ENCODE measurements around the gene PRXL2B. TPM values are rescaled to one million over a fixed set of nuclear protein-coding genes. Genes with fewer than 3 reads are reported as not detected.

The PRXL2B gene
- total RNA-seq, 1 experiment from 2014 or later = 12.3 TPM

DNA sequence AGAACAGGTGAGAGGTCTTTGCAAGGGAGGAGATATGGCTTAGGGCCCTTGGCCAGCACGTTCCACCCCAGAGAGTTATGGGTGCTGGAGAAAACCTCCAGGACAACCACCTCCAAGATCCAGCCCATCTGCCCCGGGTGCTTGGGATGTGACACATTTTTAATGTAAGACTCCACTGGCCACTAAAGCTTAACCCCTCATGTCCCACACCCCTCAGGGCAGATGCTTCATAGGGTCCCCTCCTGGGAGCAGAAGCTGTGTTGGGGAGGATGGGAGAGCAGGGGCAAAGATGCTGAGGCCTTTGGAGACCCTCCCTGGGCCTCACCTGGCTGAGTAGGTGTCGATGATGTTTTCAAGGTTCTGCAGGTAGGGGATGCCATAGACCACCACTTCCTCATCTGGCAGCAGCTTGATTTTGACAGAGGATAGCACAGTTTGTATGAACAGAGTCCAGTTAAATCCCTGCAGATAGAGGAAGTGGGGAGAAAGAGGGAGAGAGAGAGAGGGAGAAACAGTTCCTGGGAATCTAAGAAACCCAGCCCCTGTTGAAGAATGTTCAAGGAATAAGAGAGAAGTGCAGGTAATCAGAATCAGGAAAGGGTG lies 11.9 kb downstream of the PRXL2B start:
- H3K9me3 ChIP-seq = no peaks in the 10 kb centered on the region; the same call in 1 of the 2 replicates

DNA sequence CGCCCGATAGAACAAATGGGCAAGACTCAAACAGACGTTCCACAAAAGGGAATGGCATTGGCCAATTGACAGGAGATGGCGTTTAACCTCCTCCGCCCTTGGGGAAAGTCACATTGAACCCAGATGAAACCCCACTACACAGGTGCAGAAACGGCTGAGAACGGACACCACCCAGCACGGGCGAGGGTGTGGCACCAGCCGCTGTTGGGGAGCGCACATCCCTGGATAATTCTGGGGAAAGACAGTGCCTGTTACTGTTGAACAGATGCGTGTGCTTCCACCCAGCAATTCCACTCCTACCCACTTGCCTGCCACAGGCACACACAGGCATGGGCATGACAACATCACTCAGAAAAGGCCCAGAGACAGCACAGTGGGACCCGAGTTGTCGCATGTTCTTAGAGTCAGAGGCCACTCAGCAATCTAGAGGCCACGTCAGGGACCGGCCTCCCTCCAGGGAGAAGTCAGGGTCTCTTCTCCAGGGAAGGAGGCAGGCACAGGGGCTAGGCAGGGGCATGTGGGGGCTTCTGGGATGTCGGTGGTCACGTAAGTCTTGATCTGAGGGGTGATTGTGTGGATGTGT lies 15.2 kb downstream of the PRXL2B start:
- H3K4me3 ChIP-seq = no peak overlapping the region
- no peak for DNase-seq

More for the DNA sequence above, 11.9 kb downstream of the PRXL2B start:
- H3K27me3 ChIP-seq = 0 out of 2 replicates have a peak, but pooled peaks cover 3% of the 10 kb centered on the region
- no peaks in the 10 kb centered on the region for H3K36me3 ChIP-seq
- DNase-seq = no peak
- H3K4me3 ChIP-seq = no peak overlapping the region

DNA sequence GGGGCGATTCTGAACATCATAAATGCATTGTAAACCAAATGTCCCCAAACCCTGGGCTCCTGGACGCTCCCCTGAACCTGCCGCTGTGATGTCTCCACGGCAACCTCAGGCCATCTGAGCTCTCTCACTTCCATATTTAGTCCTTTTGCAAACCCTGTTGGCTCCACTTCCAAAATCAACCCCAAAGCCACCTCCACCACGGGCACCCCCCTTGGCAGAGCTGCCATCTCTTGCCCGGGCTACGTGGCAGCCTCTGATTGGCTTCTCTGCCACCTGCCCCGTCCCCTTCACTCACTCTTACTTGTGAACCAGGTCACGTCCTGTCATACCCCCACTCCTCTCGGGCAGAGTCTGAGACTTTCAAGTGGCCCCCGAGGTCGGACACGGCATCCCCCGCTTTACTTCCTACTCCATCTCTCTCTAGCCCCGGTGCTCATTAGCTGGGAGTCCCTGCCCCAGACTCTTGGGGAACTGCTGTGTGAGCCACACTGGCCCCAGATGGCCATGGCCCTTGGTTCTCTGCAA lies 15.8 kb downstream of the PRXL2B start:
- Histone ChIP-seq H3K4me3 (no peak overlapping the region), H3K9me3 (no peaks in the 10 kb centered on the region; the same call in 1 of the 2 replicates), H3K27me3 (0 out of 2 replicates have a peak, but pooled peaks cover 3% of the 10 kb centered on the region), H3K36me3 (no peaks in the 10 kb centered on the region)
- DNase-seq = no peak

More for the DNA sequence above, 15.2 kb downstream of the PRXL2B start:
- 0 out of 2 replicates have a peak, but pooled peaks cover 3% of the 10 kb centered on the region for H3K27me3 ChIP-seq
- no peaks in the 10 kb centered on the region for H3K36me3 ChIP-seq
- no peaks in the 10 kb centered on the region; the same call in 1 of the 2 replicates for H3K9me3 ChIP-seq

DNA sequence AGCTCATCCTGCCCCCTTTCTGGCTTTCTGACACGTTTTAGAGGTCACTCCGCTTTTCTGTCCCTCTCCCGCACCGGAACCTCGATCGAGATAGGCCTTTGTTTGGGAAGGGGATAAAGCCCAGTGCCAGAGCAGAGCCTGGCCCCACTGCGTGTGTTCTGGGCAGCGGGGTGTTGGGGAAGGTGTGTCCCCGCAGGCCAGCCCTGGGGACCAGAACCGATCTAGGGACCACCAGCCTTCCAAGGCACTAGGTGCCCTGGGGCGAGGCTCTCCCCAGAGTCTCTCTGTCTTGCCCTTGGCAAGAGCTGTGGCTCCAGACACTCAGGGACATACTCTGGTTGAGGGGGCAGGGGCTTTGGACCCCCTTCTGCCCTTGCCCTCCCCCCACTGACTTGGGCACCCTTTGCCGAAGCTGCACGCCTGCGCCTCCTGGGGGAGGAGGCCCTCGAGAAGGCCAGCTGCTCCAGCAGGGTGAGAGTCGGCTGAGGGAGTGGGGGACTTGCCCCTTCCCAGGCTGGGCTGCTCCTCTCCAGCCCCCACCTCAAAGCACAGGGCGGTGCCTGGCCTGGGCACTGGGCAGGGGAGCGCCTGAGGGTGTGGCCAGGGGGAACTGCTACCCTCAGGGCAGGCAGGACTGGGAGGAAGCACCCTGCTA lies 16.4 kb downstream of the PRXL2B start:
- Histone ChIP-seq H3K27me3 (0 out of 2 replicates have a peak, but pooled peaks cover 3% of the 10 kb centered on the region), H3K36me3 (no peaks in the 10 kb centered on the region), H3K4me3 (no peak overlapping the region), H3K9me3 (no peaks in the 10 kb centered on the region; the same call in 1 of the 2 replicates)
- DNase-seq = no peak

DNA sequence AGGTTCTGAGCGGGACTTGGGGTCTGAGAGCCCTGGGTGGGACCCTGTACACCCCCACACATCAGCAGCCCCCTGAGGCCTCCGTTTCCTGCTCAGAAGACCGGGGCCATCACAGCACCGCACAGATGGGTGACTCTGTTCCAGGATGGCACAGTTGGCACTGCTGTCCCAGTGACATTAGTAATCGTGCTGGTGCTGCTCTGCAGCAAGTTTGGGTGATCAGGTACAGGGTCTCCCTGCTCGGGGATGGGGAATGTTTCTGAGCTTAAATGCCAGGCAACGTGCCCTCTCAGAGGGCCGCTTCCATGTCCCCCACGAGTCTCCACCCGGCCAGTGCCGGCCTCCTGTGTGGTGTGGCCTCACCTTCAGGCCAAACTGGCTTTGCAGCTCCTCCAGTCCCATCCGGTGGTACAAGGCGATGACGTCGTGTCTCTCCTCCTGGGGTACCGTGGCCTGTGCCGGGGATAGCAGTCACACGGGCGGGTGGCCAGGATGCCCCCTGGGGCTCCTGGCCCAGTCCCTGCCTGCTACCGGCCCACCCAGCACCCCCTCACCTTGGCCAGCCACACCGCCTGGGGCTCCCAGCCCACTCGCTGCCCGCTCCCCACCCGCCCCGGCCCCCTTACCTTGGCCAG lies 17.1 kb downstream of the PRXL2B start:
- Histone ChIP-seq H3K4me3 (no peak overlapping the region), H3K27me3 (0 out of 2 replicates have a peak, but pooled peaks cover 3% of the 10 kb centered on the region), H3K9me3 (no peaks in the 10 kb centered on the region; the same call in 1 of the 2 replicates), H3K36me3 (no peaks in the 10 kb centered on the region)
- DNase-seq = no peak

DNA sequence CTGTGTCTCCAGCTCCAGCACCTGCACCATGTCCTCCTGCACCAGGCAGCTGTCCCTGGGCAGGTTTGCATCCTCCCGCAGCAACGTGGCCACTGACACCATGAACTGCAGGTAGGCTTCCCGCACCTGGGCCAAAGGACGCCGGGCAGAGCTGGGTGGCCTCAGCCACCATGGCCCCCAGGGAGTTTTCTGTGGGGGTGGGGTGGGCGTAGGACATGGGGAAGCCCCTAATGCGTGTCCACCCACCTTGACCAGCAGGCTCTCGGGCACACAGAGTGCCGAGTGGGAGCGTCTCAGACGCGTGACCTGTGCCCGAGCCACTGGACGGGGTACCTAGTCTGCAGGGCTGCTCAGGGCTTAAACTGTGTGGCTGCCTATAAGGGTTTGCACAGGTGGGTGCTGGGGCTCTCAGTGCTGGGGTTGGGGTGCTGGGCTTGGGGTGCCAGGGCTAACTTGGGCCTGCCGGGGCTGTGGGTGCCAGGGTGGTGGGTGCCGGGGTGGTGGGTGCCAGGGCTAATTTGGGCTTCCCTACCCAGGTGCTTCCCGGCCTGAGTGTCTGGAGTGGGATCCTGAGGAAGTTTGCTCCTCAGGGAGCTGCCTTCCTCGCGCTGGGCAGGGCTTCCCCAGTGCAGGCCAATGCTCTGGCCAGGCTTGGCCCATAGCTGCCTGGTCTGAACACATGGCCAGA lies 17.7 kb downstream of the PRXL2B start:
- Histone ChIP-seq H3K36me3 (no peaks in the 10 kb centered on the region), H3K4me3 (no peak overlapping the region), H3K27me3 (0 out of 2 replicates have a peak, but pooled peaks cover 3% of the 10 kb centered on the region), H3K9me3 (no peaks in the 10 kb centered on the region)
- DNase-seq = no peak

DNA sequence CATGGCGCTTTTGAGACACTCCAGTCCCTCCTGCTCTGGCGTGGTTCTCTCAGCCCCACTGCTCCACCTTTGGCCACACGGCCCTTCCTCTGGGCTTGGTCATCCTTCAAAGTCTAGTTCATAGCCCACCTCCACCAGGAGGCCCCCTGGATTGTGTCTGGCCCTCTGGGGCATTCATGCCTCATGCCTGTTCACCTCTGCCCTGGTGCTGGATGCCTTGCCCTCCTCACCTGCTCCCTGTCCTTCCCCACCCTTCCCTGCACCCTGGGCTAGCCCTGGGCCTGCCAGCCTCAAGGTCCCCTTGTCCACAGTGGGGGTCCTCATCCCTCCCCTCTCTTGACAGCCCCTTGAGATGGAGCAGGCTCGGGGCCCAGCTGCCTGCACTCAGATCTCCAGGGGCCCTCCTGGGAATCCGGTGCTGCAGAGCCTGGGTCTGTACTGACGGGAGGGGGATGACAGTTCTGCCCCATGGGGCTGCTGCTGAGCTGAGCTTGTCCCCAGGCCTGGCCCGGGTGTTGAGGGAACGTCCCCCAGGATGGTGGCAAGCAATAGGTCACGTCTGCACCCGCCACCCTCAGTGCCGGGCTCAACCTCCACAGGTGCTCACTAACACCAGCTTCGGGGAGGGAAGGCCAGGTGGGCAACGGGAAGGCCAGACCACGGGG lies 18.4 kb downstream of the PRXL2B start:
- no peaks in the 10 kb centered on the region for H3K36me3 ChIP-seq
- no peaks in the 10 kb centered on the region for H3K9me3 ChIP-seq
- DNase-seq = no peak
- H3K27me3 ChIP-seq = 0 out of 2 replicates have a peak, but pooled peaks cover 3% of the 10 kb centered on the region
- no peak overlapping the region for H3K4me3 ChIP-seq

DNA sequence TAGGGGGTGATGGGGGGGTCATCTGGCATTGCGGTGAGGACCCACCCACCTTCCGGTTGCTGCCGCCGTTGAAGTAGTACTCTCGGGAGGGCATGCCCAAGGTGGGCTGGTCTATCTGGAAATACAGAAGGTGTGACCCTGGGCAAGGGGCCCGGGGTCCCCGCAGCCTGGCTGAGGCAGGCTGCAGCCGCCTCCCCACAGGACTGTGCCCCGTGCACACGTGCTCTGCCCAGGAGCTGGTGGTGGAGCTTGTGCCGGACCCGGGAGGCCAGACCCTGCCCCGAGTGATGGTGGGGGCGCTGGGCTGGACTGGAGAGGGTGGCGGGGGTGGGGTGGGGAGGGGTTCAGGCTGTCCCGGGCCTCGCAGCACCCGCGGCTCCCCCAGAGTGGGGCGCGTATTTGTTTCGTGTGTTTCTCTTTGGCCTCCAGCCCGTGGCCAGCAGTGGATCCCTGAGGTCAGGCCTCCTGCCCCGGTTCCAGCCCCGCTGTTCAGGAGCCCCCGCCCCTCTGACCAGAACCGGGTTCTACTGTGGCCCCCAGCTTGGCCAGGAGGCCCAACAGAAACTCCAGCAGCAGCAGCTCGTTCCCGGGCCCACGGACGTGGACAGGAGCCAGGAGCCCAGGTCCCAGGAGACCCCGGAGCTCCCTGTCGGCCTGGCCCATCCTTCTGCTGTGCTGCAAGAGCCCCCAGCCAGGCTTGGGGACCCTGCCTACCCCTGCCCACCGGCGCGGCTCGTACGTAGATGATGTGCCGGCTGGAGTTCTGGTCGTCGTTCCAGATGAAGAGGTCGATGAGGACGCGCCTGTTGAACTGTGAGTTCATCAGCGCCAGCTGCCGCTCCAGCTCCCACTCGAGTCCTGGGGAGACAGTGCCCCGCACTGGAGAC lies 19.2 kb downstream of the PRXL2B start:
- no peak for DNase-seq
- Histone ChIP-seq H3K27me3 (0 out of 2 replicates have a peak, but pooled peaks cover 2% of the 10 kb centered on the region), H3K4me3 (no peak overlapping the region), H3K36me3 (no peaks in the 10 kb centered on the region), H3K9me3 (no peaks in the 10 kb centered on the region)

DNA sequence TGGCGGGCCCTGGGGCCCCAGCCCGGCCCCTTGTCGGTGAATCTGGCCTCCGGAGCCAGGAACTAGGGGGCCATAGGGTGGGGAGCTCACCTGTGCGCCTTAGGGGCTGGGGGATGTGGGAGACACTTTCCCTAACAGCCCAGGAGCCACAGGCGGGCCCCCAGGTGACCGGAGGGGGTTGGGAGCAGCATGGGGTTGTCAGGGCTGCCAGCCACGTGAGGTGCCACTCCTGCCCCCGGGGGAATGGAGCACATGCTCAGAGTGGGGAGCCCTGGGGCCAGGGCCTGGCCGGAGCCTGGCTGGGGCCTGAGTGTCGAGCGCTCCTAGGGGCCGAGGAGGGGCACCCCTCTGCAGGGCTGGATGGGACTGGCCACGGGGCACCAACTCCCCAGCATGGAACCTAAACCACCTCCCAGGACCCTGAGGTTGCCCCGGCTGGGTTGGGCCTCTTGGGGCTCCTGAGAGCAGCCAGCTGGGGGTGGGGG lies 19.9 kb downstream of the PRXL2B start:
- no peak for DNase-seq

DNA sequence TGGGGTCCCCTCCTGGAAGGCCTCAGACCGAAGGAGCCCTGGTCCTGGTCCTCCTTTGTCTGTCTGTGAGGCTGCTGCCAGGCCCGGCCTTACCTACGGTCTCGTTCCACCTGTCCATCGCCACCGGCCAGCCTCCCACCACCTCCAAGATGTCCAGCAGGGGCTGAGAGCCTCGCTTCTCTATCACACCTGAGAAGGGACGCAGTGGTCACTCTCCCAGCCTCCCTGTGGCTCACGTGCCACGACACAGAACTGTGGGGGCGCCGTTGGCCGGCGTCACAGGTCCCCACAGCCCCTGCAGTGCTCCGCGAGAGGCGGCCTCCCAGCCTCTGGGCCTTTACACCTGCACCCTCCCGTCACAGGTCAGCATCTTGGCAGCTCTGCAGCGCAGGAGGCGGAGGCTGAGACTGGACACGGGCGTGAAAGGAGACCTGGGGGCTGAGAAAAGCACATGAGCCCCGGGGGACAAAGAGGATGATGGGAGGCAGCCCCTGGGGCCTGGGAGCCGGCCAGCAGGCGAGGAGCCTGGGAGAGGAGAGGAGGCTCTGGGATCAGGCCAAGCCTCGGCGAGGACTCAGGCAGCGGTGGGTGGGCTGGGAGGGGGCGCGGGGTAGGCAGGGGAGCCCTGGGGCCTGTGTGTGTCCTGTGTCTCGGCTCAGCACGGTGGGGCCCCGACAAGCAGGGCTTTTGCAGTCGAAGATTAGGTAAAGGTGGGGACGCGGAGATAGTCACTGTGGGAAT lies 20.5 kb downstream of the PRXL2B start:
- Histone ChIP-seq H3K36me3 (no peaks in the 10 kb centered on the region), H3K9me3 (no peaks in the 10 kb centered on the region), H3K27me3 (no peaks in the 10 kb centered on the region), H3K4me3 (no peak overlapping the region)
- DNase-seq = no peak

More for the DNA sequence above, 19.9 kb downstream of the PRXL2B start:
- Histone ChIP-seq H3K27me3 (no peaks in the 10 kb centered on the region), H3K4me3 (no peak overlapping the region), H3K36me3 (no peaks in the 10 kb centered on the region), H3K9me3 (no peaks in the 10 kb centered on the region)

DNA sequence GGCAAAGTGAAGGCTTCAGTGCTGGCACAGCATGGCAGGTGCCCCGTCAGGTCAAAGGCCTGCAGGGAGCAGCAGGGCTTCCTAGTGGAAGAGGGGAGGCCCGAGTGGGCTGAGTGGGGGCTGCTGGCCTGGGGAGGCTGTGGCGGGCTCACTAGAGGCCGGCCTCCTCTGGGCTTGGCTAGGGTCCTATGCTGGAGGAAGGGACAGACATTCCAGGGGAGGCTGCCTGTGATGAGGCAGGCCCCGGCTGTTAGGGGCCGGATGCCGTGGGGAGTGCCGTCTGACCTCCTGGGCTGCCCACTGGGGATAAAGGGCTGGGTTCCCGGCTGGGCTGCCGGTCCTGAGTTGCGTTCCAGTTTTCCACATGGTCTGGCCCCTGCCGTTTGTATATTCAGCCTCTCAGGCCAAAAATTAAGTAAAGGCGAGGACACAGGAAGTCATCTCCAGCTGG lies 21.1 kb downstream of the PRXL2B start:
- no peak for DNase-seq
- Histone ChIP-seq H3K9me3 (no peaks in the 10 kb centered on the region), H3K4me3 (no peak overlapping the region), H3K27me3 (no peaks in the 10 kb centered on the region), H3K36me3 (no peaks in the 10 kb centered on the region)

DNA sequence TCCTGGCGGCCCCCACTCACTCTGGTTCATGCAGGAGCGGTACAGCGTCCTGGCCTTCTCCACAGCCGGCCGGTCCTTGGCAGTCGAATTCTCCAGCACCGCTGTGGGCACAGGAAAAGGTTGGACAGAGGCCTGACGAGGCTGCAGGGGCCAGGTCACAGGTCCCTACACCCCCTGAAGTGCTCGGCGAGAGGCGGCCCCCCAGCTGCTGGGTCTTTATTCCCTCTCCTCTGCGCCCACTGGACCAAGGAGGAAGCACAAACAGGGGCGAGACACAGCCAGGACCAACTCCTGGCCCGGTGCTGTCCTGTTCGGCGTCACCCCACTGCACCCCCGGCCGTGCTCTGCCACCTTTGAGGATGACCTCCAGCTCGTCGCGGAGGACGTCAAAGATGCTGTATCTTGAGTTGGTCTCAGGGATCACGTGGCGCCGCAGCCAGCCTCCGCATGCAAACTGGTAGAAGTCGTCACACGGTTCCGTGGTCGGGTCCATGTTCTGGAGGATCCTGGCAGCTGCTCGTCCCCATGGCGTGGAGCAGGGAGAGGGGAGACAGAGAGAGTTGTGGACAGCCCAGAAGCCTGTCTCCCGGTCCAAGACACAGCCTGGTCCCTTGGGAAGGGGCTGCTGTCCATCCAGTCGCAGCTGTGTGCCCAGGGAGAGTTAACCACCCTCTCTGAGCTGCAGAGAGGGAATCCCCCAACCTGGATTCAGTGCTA lies 22.9 kb downstream of the PRXL2B start:
- no peak overlapping the region for H3K4me3 ChIP-seq
- no peaks in the 10 kb centered on the region for H3K36me3 ChIP-seq
- no peak for DNase-seq
- peaks cover 3% of the 10 kb centered on the region; the same call in 1 of the 2 replicates for H3K9me3 ChIP-seq
- no peaks in the 10 kb centered on the region for H3K27me3 ChIP-seq

DNA sequence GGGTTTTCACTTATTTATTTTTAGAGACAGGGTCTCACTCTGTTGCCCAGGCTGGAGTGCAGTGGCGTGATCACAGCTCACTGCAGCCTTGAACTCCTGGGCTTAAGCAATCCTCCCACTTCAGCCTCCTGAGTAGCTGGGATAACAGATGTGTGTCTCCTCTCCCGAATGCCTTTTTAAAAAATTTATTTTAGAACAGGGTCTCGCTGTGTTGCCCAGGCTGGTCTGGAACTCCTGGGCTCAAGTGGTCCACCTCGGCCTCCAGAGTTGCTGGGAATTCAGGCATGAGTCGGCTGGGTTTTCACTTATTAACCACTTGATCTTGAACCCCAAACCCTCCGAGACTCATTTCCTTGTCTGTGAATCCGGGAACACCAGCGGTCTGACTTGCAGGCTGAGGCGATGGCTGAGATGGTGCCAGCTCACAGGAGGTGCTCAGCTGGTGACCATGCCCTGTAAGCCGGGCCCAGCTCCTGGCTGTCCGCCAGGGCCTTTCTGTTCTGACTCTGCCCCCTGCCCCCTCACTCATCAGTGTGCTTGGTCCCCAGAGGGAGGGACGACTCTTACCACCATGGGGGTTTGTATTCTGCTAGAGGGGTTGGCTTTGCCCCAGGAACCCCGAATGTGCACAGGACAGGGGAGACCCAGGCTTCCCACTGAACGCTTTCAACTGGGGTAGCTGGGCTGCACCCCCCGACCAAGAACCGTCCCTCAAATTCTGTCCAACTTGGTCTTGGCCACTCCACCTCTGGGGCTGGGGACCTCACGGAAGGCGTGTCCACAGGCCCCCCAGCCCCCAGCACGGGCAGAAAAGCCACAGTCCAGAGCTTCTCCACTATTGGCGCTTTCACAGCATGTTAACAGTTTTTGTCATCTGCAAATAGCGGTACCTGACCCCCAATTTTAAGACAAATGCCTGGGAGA lies 23.7 kb downstream of the PRXL2B start:
- H3K9me3 ChIP-seq = peaks cover 3% of the 10 kb centered on the region; the same call in 1 of the 2 replicates
- H3K36me3 ChIP-seq = no peaks in the 10 kb centered on the region
- H3K4me3 ChIP-seq = no peak overlapping the region
- no peaks in the 10 kb centered on the region for H3K27me3 ChIP-seq
- DNase-seq = peak; percentile 35

All from MG63 (cell line).